Measurements from ENCODE around the gene SPZ1.
"Not testable (repeated sequence)": the region's sequence is repeated elsewhere in the genome, so short reads cannot be mapped to it uniquely, and the experiment has no call there.

Gene SPZ1, protein sequence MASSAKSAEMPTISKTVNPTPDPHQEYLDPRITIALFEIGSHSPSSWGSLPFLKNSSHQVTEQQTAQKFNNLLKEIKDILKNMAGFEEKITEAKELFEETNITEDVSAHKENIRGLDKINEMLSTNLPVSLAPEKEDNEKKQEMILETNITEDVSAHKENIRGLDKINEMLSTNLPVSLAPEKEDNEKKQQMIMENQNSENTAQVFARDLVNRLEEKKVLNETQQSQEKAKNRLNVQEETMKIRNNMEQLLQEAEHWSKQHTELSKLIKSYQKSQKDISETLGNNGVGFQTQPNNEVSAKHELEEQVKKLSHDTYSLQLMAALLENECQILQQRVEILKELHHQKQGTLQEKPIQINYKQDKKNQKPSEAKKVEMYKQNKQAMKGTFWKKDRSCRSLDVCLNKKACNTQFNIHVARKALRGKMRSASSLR

DNA sequence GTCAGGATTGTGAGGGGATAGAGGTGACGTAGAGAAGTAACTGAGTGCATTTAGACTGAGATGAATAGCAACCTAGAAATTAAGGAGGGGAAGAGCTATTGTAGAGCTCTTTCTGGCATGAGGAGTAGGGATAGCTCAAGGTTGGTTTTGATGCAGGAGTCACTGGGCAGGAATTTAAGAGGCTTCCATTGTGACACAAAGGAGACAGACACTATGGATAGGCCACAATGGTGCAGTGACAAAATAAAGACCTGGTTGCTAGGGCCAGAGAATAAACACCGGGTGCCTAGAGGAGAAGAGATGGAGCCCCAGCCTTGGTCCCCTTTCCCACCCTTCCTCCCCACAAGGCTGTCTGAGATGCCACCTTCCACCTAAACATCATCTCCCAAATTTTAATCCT lies at the start of gene SPZ1:
SPZ1 (plus strand) TSS at position 301 of the 400 bp plus-strand sequence. CDS start 214 bp downstream, outside the sequence.
- no peak for DNase-seq

DNA sequence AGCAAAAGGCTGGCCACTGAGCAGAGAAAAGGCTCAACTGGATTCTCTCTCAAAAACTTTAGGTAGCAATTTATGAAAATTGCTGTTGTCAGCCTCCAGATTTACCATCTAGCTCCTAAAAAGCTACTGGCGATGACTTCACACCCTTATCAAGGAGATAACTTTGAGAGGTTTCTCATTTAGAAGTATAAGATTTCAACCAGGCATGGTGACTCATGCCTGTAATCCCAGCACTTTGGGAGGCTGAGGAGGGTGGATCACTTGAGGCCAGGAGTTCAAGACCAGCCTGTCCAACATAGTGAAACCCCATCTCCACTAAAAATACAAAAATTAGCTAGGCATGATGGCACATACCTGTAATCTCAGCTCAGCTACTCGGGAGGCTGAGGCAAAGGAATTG lies 49.3 kb upstream of the SPZ1 start:
- DNase-seq, result not testable (repeated sequence)

DNA sequence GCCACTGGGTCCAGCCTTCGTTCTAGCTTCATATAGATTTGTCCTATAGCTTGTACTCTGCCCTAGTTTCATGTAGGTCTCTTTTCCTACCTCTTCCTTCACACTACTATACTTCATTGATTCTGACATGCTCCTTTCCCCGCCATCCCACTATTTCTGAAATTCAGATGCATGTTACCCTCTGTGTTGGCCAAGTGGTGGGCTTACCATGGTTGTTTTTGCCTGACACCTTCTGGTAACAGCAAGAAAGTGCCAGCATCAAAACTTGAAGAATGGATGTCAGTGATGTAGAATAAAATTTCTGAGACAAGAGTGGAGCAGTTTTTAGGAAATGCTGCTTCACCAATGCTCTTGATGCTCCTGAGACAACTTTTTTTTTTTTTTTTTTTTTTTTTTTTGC lies 44.5 kb upstream of the SPZ1 start:
- DNase-seq, result peak; percentile 65

DNA sequence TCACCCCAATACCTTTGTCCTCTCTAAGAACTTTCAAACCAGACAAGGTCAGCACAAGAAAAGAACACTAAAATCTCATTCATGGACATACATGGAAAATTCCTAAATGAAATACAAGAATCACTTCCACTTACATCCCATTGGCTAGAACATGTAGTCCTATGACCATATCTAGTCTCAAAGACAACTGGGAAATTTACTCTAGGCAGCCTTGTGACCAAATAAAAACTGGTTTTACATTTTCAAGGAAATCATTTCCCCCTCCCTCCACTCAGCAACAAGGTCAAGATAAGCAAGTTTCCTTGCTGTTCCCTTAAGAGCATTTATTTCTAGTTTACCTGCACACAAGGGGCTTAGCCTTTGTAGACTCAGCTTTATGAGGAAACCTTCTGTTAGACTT lies 43.6 kb upstream of the SPZ1 start:
- no peak for DNase-seq

DNA sequence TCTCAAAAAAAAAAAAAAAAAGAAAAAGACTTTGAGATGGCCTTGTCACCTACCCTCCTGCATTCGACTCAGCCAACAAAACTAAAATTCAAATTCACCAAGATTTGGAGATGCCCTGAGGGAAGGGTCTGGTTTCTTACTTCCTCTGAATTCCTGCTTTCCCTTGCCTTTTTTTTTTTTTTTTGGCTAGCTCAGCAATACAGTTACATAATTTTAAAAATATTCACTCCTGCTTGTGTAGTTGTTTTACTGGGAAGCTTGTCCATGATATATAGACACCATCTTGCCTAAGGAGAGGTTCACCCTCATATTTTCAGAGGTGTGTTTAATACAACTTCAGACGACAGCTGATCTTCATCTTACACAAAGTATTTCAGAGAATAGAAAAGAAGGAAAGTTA lies 42.6 kb upstream of the SPZ1 start:
- DNase-seq, result no peak

GRCh38 chr5:80282054-80282453 lies 37.7 kb upstream of the SPZ1 start:
- no peak for DNase-seq

DNA sequence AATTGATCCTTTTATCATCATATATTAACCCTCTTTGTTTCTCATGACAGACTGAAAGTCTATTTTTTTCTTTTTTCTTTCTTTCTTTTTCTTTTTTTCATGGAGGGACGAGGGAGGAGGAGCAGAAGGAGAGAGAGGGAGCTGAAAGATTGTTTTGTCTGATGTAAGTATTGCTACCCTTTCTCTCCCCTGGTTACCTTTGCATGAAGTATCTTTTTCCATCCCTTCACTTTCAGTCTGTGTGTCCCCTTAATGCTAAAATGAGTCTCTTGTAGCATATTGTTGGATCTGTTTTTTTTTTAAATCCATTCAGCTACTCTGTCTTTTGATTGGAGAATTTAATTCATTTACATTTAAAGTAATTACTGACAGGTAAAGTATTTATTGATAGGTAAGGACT lies 36.4 kb upstream of the SPZ1 start:
- no peak for DNase-seq

DNA sequence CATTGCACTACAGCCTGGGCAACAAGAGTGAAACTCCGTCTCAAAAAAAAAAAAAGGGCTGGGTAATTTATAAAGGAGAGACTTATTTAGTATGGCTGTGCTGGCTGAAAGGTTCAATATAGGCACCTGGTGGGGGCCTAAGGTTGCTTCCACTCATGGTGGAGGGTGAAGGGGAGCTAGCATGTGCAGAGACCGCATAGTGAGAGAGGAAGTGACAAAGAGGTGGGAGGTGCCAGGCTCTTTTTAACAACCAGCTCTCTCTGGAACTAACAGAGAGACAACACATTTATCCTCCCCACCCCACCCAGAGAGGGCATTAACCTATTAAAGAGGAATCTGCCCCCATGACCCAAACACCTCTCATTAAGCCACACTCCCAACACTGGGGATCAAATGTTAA lies 35.1 kb upstream of the SPZ1 start:
- no peak for DNase-seq

- no peak for DNase-seq
These were observed 31.6 kb upstream of the SPZ1 start for GRCh38 chr5:80288177-80288576.

- no peak for DNase-seq
These were observed 30.5 kb upstream of the SPZ1 start for GRCh38 chr5:80289320-80289719.

- no peak for DNase-seq
These were observed 28.0 kb upstream of the SPZ1 start for GRCh38 chr5:80291761-80292160.

DNA sequence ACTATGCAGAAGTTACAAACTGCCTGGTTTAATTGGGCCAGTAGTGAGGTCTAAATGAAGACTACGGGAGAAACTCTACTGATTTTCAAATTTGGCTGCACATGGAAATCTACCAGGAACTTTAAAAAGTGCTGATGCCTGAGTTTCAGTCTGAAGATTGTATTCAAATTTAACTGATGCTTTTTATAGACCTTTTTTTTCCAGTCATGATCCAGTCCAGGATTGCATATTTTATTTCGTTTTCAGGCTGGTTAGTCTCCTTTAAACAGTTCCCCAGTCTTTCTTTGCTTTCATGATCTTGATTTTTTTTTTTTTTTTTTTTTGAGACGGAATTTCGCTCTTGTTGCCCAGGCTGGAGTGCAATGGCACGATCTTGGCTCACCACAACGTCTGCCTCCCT lies 23.7 kb upstream of the SPZ1 start:
- DNase-seq, result no peak

DNA sequence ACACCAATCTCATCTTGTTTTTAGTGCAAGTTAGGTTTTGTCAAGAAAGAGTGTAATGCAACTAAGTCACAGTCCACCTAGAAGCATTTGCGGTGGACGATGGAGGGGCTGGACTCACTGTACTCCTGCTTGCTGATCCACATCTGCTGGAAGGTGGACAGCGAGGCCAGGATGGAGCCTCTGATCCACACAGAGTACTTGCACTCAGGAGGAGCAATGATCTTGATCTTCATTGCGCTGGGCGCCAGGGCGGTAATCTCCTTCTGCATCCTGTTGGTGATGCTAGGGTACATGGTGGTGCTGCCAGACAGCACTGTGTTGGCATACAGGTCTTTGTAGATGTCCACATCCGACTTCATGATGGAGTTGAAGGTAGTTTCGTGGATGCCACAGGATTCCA lies 20.2 kb upstream of the SPZ1 start:
- DNase-seq, result no peak

DNA sequence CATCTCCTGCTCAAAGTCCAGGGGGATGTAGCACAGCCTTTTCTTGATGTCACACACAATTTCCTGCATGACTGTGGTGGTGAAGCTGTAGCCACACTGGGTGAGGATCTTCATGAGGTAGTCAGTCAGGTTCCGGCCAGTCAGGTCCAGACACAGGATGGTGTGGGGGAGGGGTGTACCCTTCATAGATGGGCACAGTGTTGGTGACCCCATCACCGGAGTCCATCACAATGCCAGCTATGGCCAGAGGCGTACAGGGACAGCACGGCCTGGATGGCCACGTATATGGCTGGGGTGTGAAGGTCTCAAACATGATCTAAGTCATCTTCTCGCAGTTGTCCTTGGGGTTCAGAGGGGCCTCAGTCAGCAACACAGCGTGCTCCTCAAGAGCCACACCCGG lies 19.7 kb upstream of the SPZ1 start:
- no peak for DNase-seq

DNA sequence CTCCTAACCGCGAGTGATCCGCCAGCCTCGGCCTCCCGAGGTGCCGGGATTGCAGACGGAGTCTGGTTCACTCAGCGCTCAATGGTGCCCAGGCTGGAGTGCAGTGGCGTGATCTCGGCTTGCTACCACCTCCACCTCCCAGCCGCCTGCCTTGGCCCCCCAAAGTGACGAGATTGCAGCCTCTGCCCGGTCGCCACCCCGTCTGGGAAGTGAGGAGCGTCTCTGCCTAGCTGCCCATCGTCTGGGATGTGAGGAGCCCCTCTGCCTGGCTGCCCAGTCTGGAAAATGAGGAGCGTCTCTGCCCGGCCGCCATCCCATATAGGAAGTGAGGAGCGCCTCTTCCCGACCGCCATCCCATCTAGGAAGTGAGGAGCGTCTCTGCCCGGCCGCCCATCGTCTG lies 19.0 kb upstream of the SPZ1 start:
- DNase-seq, result not testable (repeated sequence)

DNA sequence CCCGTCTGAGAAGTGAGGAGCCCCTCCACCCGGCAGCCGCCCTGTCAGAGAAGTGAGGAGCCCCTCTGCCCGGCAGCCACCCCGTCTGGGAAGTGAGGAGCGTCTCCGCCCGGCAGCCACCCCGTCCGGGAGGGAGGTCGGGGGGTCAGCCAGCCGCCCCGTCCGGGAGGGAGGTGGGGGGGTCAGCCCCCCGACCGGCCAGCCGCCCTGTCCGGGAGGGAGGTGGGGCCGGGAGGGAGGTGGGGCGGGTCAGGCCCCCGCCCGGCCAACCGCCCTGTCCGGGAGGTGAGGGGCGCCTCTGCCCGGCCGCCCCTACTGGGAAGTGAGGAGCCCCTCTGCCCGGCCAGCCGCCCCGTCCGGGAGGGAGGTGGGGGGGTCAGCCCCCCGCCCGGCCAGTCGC lies 18.5 kb upstream of the SPZ1 start:
- DNase-seq, result not testable (repeated sequence)

DNA sequence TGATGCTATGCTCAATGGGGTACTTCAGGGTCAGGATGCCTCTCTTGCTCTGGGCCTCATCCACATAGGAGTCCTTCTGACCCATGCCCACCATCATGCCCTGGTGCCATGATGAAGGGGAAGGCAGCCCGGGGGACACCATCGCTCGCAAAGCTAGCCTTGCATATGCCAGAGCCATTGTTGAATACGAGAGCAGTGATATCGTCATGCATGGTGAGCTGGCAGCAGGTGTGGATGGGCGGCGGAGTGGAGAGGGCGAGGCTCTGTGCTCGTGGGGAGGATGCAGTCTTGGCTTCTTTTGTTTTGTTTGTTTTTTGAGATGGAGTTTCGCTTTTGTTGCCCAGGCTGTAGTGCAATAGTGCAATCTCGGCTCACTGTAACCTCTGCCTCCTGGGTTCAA lies 17.2 kb upstream of the SPZ1 start:
- DNase-seq, result no peak

DNA sequence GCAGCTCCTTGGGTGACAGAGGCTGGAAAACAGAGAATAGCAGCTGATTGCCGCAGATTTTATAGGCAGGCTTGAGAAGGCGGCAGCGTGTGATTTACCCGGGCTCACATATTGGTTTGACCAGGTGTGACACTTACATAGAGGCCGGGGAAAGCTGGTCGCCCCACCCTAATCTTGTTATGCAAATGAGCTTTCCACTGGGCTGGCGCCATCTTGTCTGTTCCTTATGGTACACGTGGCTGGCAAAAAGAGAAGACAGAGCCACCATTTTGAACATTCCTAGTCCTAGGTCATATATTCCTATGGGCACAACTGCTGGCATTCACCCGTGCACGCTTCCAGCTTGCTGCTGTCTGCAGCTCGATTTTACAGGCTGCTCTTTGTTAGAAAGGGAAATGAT lies 11.3 kb upstream of the SPZ1 start:
- DNase-seq, result no peak

GRCh38 chr5:80309871-80310665 lies 9.7 kb upstream of the SPZ1 start:
- DNase-seq, result no peak

DNA sequence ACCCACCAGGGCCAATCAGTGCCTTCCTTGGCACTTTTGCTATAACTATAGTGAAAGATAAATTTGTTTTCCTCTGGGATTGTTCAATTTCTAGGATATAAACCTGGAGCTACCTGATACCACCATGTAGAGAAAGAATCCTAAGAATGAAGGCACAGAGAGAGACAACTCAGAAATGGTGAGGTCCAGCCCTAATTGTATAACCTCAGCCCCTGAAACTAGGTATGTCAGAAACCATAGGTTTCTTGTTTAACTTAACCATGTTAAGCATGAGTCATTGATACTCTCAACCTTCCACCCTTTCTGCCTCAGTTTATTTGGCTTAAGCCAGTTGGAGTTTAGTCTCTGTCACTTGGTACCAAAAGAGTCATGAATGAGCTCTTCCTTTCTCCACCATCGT lies 4.6 kb upstream of the SPZ1 start:
- no peak for DNase-seq

DNA sequence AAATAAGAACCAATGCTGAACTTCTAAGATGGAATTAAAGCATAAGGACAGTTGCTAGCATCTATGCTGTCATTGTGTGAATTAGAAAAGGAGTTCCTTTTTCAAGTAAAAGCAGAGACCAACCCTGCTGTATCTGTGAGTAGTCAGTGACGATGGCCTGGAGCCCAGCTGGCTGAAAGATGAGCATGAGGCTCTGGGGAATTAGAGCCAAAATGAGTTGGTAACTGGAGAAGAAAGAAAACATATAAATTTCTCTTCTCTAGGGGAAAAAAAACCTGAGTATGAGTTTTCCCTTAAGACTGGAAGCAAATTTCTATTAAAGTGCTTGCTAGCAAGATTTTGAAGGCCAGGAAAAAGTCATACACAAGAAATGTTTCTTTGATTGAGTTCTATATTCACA lies 1.6 kb upstream of the SPZ1 start:
- peak; percentile 53 for DNase-seq

DNA sequence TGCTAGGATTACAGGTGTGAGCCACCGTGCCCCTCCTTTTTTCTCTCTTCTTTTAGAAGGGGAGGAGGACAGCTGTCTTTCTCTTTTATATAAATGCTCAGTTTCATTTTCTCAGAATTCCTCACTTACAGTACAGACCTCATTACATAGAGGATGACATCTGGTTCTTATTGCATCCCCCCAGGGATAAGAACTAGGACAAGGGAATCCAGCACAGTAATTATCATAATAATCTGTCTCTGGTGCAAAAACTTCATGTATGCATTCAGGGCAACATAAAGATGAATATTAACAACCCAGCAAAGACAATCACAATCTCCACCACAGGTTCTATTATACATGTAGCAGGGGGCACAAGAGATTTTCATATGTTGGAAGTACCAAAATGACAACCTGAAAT lies 5.1 kb downstream of the SPZ1 start:
- DNase-seq, result no peak

- no peak for DNase-seq
These were observed 6.7 kb downstream of the SPZ1 start for GRCh38 chr5:80326468-80326867.

GRCh38 chr5:80337379-80337778 lies 17.6 kb downstream of the SPZ1 start:
- no peak for DNase-seq

Measured in NCI-H1694 treated with DMSO at 0.1 percent for 48 hours (cell line).